Fibroblast of the aortic adventitia (primary cell): ENCODE data around the gene TRO. TPM values are rescaled to one million over a fixed set of nuclear protein-coding genes. Genes with fewer than 3 reads are reported as not detected.

ENCODE experiments used
- DNase-seq: peaks from one replicate; pipeline ENCODE4 v3.0.0-alpha.2; 2010; ENCODE audit warnings: low read depth
- H3K4me3 ChIP-seq: 2 replicates; pipeline ENCODE4 v1.5.1; 2011; ENCODE audit warnings: low read depth, mild to moderate bottlenecking, control low read depth, low read length, moderate library complexity
- CTCF ChIP-seq: IDR thresholded peaks from 2 replicates; pipeline ENCODE4 v1.5.1; 2011; ENCODE audit warnings: mild to moderate bottlenecking, low read length, control low read depth, inconsistent platforms; ENCODE audit not compliant: insufficient read depth
- total RNA-seq: library from RNA; depleted of rRNA; stranded (reverse); fragments of >200 nt; gene quantifications from 2 replicates; pipeline ENCODE4 v1.2.3, GENCODE V29; 2012; ENCODE audit warnings: low replicate concordance

TRO gene
- total RNA-seq, 1 donor = 13.1 TPM

- H3K4me3 ChIP-seq = no peak overlapping the region
- no peak for TF ChIP-seq CTCF
- no peak for DNase-seq
Observed at GRCh38 chrX:54931107-54931506, 10.5 kb downstream of the TRO start.

DNA sequence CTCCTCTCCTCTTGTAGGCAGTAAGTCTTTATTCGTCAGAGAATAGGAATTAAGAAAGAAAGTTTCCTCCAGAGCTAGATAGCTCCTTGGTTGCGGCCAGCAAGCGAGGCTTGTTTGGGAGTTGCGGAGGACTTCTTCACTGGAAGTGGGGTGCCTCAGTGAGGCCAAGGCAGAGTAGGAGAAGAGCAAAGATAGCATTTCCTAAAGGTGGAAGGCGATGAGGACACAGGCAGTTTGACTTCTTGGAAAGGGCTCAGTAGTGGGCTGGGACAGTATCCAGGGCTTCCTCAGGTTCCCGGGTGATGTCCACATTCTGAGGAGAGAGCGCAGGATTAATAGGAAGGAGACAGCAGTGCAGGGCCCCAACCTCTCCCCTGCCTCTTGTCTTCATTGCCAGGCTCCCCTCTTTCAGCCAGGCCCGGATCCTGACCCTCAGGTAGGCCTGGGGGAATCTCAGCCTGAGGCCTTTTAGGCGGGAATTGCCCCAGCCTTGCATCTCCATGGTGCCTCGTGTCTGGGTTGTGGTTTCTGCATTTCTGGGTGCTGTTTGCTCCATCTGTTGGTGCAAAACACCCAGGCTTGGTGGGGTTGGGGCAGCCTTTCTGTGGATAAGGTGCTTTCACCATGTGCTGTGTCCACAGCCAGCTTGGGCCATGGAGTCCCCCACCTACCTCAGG is 12.7 kb downstream of the TRO start:
- no peak for TF ChIP-seq CTCF
- no peak for DNase-seq

GRCh38 chrX:54934058-54934457 is 13.4 kb downstream of the TRO start:
- DNase-seq = no peak
- no peak for TF ChIP-seq CTCF
- H3K4me3 ChIP-seq = no peak overlapping the region

More for the DNA sequence above, 12.7 kb downstream of the TRO start:
- H3K4me3 ChIP-seq = no peak overlapping the region

DNA sequence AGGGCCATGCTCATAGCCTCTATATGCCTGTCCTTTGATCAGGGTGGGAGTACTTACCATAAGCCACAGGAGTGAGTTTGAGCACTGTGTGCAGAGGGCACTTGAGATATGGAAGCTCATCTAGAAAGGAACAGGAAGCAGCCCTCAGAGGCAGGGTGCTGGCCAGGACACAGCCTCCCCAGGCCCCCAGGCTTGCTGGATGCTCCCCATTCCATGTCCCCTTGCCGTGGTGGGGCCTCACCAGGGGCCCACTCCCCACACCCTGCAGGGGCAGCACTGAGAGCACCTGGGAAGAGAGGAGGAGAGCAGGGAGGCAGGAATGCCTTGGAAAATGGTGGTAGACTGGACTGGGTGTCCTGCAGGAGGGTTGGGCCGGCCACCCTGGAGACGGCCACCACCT is 14.3 kb downstream of the TRO start:
- H3K4me3 ChIP-seq = no peak overlapping the region
- TF ChIP-seq CTCF = no peak
- DNase-seq = no peak

- TF ChIP-seq CTCF = no peak
- no peak for DNase-seq
- no peak overlapping the region for H3K4me3 ChIP-seq
Observed at GRCh38 chrX:54935306-54935705, 14.7 kb downstream of the TRO start.

GRCh38 chrX:54937416-54937815 is 16.8 kb downstream of the TRO start:
- H3K4me3 ChIP-seq = no peak overlapping the region
- TF ChIP-seq CTCF = no peak
- DNase-seq = no peak

DNA sequence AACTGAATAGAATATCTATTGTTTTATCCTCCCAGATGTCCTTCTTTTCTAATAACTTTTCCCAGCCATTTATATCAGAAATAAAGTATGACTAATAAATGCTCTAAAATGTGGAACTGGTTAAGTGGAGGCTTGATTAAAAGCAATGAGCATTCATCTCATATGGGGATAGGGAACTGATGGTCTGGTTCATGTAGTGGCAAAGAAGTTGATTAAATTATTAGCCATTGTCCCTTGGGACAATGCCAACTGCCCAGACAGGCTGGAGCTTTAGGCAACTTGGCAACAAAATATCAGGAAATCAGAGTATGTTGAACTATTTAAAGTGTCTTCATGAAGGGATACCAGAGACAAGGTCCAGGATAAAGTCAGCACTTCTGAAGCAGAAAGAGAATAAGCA is 24.2 kb downstream of the TRO start:
- TF ChIP-seq CTCF = no peak
- no peak for DNase-seq
- H3K4me3 ChIP-seq = no peak overlapping the region
